Measurements from ENCODE around the gene PPM1L.

The PPM1L gene

DNA sequence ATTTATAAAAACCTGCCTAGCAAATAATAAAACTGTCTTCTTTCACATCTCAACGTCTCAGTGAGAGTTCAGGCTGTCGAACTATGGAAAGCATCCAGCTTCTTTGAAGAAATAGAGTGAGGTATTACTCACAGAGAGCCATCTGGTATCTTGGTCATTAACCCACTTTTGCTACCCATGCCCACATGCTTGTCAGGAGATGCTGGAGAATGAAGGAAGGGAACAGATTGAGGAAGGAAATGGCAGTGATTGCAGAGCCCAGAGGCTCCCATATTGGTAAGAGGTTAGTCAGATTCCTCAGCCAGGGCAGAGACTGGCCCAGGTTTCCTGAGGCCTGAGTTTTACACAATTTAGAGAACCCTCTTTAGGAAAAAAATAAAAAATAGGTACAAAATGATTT is 230.0 kb downstream of the PPM1L start:
- Histone ChIP-seq H3K4me2 (ENCODE audit: low read length) (no peak overlapping the region), H3K27ac (ENCODE audit: low read length) (no peak overlapping the region), H3K27me3 (ENCODE audit: low read depth, low read length) (no peaks in the 10 kb centered on the region), H3K9ac (ENCODE audit: low read length) (no peak overlapping the region), H2AFZ (ENCODE audit: low read depth, low read length) (no peak overlapping the region), H3K36me3 (replicated peaks; ENCODE audit: low read depth, low read length) (no peaks in the 10 kb centered on the region), H3K4me1 (ENCODE audit: low read length) (peaks cover 8% of the 10 kb centered on the region), H3K4me3 (ENCODE audit: low read length) (no peak overlapping the region), H3K9me3 (ENCODE audit: insufficient read depth, low read length) (no peaks in the 10 kb centered on the region), H4K20me1 (ENCODE audit: insufficient read depth, low read length) (no peaks in the 10 kb centered on the region), H3K79me2 (ENCODE audit: low read length) (no peaks in the 10 kb centered on the region)
- TF ChIP-seq EZH2phosphoT487 (IDR thresholded peaks at IDR 0.05; ENCODE audit: low read depth) = no peak
- TF ChIP-seq, protein P1, sequence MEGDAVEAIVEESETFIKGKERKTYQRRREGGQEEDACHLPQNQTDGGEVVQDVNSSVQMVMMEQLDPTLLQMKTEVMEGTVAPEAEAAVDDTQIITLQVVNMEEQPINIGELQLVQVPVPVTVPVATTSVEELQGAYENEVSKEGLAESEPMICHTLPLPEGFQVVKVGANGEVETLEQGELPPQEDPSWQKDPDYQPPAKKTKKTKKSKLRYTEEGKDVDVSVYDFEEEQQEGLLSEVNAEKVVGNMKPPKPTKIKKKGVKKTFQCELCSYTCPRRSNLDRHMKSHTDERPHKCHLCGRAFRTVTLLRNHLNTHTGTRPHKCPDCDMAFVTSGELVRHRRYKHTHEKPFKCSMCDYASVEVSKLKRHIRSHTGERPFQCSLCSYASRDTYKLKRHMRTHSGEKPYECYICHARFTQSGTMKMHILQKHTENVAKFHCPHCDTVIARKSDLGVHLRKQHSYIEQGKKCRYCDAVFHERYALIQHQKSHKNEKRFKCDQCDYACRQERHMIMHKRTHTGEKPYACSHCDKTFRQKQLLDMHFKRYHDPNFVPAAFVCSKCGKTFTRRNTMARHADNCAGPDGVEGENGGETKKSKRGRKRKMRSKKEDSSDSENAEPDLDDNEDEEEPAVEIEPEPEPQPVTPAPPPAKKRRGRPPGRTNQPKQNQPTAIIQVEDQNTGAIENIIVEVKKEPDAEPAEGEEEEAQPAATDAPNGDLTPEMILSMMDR (IDR thresholded peaks at IDR 0.05; ENCODE audit: low read depth, low read length) = no peak

DNA sequence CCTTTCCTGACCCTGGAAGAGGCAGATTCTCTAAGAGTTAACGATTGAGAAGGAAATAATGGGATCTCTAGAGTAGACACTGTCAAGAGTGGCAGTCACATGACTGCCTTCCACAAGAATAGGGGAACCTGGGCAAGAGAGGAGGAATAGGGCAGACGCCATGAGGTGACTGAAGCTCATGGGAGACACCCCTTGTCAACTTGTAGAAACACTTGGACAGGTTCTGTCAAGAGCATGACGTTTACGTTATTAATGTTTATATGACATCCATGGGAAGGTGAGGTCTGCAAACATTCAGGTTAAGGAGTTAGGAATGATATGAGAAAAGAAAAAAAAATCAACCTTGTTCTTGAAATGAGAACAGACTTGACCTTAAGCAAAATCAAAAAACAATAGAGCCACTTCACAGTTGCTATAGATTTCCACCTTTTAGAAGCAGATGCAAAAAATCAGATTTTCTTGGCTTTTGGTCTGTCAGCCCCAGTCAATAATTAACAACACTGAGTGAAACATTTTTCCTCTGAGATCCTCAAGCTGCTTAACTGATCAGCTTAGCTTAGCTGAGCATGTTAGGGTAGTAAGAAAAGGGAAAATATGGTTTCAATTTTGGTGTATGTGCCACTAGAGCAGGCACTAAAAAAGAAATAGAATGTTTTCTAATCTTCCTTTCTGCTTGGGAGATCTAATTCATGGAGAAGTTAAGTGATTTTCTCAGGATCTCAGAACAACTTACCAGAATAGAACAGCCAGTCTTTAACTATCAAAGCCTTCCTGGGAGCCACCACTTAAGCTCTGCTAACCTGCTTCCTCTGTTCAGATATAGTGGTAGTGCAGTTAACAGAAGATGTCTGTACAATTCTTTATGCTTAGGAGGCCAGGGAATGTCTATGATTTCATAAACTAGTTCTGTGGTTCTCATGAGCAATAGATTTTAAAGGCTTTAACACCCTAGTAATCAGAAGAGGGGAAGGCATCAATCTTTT is 232.2 kb downstream of the PPM1L start:
- Histone ChIP-seq H3K79me2 (ENCODE audit: low read length) (no peaks in the 10 kb centered on the region), H3K9me3 (ENCODE audit: insufficient read depth, low read length) (no peaks in the 10 kb centered on the region), H3K27me3 (ENCODE audit: low read depth, low read length) (no peaks in the 10 kb centered on the region), H4K20me1 (ENCODE audit: insufficient read depth, low read length) (no peaks in the 10 kb centered on the region), H3K36me3 (replicated peaks; ENCODE audit: low read depth, low read length) (no peaks in the 10 kb centered on the region), H3K4me2 (ENCODE audit: low read length) (no peak overlapping the region), H3K9ac (ENCODE audit: low read length) (no peak overlapping the region), H3K4me1 (ENCODE audit: low read length) (no peaks in the 10 kb centered on the region), H3K27ac (ENCODE audit: low read length) (no peak overlapping the region), H2AFZ (ENCODE audit: low read depth, low read length) (no peak overlapping the region), H3K4me3 (ENCODE audit: low read length) (no peak overlapping the region)
- no peak for TF ChIP-seq EZH2phosphoT487 (IDR thresholded peaks at IDR 0.05; ENCODE audit: low read depth)
- TF ChIP-seq, protein P1 (IDR thresholded peaks at IDR 0.05; ENCODE audit: low read depth, low read length) = no peak

DNA sequence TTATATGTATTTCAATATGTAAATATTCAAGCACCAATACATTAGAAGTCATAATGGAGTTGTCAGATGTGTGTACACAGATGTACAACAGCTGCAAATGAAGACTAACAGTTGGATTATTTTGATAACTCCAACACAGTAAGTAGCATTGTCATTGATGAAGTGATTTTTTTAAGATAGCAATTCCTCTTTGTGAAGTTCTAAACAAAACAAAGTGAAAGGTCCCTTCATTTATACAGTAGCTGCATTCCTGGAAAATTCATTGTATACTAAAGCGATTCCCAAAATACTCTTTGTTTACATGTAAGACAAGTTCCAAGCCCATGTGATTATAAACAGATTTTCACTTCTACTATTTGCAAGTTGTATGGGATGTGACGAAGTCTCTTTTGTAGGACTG is 234.4 kb downstream of the PPM1L start:
- no peaks in the 10 kb centered on the region for H3K9me3 ChIP-seq (ENCODE audit: insufficient read depth, low read length)
- no peaks in the 10 kb centered on the region for H3K79me2 ChIP-seq (ENCODE audit: low read length)
- no peaks in the 10 kb centered on the region for H3K36me3 ChIP-seq (replicated peaks; ENCODE audit: low read depth, low read length)
- no peak overlapping the region for H3K4me3 ChIP-seq (ENCODE audit: low read length)
- no peak overlapping the region for H2AFZ ChIP-seq (ENCODE audit: low read depth, low read length)
- H4K20me1 ChIP-seq (ENCODE audit: insufficient read depth, low read length) = no peaks in the 10 kb centered on the region
- TF ChIP-seq EZH2phosphoT487 (IDR thresholded peaks at IDR 0.05; ENCODE audit: low read depth) = no peak
- TF ChIP-seq, protein P1 (IDR thresholded peaks at IDR 0.05; ENCODE audit: low read depth, low read length) = no peak
- H3K27me3 ChIP-seq (ENCODE audit: low read depth, low read length) = no peaks in the 10 kb centered on the region
- no peak overlapping the region for H3K9ac ChIP-seq (ENCODE audit: low read length)
- no peak overlapping the region for H3K27ac ChIP-seq (ENCODE audit: low read length)
- no peak overlapping the region for H3K4me2 ChIP-seq (ENCODE audit: low read length)
- H3K4me1 ChIP-seq (ENCODE audit: low read length) = no peaks in the 10 kb centered on the region

DNA sequence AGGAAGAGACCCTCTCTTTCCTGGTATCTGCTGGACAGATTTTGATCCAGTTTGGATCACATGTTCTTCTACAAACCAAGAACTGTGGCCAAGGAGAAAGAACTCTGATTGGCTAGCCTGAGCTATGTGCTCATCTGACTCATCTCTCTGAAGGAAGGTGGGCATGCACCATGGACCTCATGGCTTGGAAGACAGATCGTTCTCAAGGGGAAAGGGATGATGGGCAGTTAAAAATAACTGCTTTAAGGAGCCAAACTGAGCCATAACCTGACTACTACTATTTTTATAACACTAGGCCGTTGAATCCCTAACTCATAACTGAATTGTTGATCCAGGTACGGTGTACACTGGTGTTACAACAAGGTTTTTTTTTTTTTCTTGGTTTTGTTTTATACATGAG is 236.7 kb downstream of the PPM1L start:
- no peaks in the 10 kb centered on the region for H3K4me1 ChIP-seq (ENCODE audit: low read length)
- no peak overlapping the region for H3K4me2 ChIP-seq (ENCODE audit: low read length)
- H3K27me3 ChIP-seq (ENCODE audit: low read depth, low read length) = no peaks in the 10 kb centered on the region
- H4K20me1 ChIP-seq (ENCODE audit: insufficient read depth, low read length) = no peaks in the 10 kb centered on the region
- no peak overlapping the region for H3K4me3 ChIP-seq (ENCODE audit: low read length)
- H3K9me3 ChIP-seq (ENCODE audit: insufficient read depth, low read length) = no peaks in the 10 kb centered on the region
- H3K9ac ChIP-seq (ENCODE audit: low read length) = no peak overlapping the region
- H3K79me2 ChIP-seq (ENCODE audit: low read length) = no peaks in the 10 kb centered on the region
- no peaks in the 10 kb centered on the region for H3K36me3 ChIP-seq (replicated peaks; ENCODE audit: low read depth, low read length)
- H2AFZ ChIP-seq (ENCODE audit: low read depth, low read length) = no peak overlapping the region
- no peak overlapping the region for H3K27ac ChIP-seq (ENCODE audit: low read length)
- TF ChIP-seq EZH2phosphoT487 (IDR thresholded peaks at IDR 0.05; ENCODE audit: low read depth) = no peak
- TF ChIP-seq, protein P1 (IDR thresholded peaks at IDR 0.05; ENCODE audit: low read depth, low read length) = no peak
